Stimulated activated CD4-positive, alpha-beta T cell treated with anti-CD3 and anti-CD28 coated beads, Interleukin-12 subunit alpha, Interleukin-12 subunit beta, amount 100 ng/mL, for 4 hours (primary cell): ENCODE data around the gene GAS5.
"Not testable (repeated sequence)": the region's sequence is repeated elsewhere in the genome, so short reads cannot be mapped to it uniquely, and the experiment has no call there.

Experiments
- DNase-seq: peaks from one replicate; pipeline ENCODE4 v3.0.0-alpha.2; 2020

The GAS5 gene

DNA sequence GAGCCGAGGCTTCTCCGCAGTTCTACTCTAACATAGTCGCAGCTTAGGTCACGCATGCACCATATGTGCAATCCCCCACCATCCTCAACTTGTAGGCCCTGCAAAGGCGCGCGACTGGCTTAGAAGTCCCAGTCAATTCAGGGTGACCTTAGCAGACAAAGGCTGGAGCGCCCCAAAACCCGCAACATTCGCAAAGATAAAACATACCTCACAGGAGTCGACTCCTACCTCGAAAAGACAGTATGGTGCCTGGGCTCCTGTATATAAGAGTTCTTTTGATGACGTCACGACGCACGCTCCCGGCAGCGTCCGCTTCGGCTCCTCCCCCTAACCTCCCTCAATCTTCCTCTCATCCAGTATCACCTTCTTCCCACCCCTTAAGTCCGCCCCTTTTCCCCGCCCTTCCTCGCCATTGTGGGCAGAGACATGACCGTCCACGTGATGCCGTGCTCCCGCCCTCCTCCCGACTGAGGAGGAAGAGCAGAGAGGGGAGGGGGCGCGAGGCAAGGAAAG is at the start of gene GAS5:
GAS5 (minus strand) TSS at position 237 of the 513 bp plus-strand sequence.
- DNase-seq = peak; percentile 99

DNA sequence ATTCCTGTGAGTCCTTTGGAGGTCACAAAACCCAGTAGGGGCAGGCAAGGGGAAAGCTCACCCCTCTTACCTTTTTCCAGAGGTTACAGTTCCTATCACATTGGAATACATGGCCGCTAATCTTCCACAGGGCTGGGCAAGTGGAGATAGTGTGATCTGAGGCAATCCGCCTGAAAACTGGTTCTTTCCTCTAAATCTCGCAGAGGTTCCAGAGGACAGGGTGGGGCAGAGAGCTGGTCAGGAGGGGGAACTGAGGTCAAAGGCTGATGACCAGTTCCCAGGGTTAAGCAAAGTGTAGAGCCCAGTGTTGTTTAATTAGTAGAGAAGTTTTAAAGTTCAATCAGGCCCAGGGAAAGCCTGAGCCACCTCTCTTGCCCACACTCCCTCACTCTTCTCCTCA is 49.4 kb upstream of the GAS5 start, which contains the start of gene SERPINC1:
SERPINC1 (minus strand) TSS at position 179 of the 400 bp plus-strand sequence; CDS start at position 111, 68 bp downstream.
- no peak for DNase-seq

DNA sequence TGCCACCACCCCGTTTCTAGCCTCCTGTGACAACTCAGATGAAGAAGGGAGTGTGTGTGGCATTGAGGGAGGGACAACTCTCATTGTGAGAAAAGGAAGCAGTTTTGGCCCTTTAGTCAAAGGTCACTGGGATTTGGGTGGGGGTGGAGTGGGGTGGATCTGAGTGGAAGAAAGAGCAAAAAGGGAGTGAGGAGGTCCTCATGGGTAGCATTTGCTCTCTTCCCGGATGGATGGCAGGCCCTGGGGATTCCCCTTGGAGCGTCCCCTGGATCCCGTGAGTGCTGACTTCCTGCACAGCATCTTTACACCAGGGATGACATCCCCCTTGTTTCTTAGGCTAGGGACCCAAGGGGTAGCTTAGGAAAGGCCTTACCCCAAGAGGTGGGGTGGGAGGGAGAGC is 48.9 kb upstream of the GAS5 start:
- DNase-seq = no peak

DNA sequence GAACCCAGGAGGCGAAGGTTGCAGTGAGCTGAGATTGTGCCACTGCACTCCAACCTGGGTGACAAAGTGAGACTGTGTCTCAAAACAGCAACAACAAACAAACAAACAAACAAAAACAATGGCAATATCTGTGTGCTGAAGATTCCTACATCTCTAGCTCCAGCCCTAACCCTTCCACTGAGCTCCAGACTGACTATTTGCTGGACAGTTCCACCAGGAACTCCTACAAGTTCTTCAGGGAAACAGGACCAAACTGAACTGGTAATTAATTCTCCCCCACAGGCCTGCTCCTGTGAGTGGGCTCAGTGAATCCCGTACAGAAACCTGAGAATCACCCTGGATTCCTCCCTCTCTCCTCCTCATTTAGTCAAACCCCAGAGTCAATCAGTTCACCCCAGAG is 47.8 kb upstream of the GAS5 start:
- no peak for DNase-seq

DNA sequence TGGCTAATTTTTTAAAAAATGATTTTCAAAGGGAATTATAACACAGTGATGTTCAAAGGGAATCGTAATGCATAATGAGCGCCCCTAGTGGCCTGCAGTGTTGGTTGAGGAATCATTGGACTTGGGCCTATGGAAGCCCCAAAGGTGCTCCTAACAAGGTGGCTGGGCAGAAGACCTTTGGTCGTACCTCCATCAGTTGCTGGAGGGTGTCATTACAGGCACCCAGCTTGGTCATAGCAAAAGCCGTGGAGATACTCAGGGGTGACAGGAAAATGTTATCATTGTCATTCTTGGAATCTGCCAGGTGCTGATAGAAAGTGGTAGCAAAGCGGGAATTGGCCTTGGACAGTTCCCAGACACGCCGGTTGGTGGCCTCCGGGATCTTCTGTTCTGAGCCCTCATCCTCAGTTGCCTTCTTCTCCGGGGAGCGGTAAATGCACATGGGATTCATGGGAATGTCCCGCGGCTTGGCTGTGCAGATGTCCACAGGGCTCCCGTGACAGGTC is 46.6 kb upstream of the GAS5 start:
- DNase-seq = no peak

DNA sequence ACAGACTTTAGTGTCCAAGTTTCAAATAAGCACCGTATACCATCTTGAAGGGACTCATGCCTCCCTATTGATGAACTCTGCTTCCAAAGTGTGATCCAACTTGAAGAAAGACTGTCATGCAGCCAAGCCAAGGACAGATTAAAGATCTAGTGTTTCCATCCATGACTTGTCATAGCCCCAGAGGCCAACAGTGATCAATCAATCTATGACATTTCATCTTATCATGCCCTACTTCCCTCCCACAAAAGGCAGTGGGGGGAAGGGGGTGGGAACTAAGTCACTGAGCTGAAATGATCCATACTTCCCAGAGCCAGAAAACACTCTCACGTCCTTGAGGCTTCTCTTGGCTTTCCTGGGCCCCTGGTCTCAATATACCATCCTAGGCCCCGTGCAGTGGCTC is 45.3 kb upstream of the GAS5 start:
- DNase-seq = no peak

DNA sequence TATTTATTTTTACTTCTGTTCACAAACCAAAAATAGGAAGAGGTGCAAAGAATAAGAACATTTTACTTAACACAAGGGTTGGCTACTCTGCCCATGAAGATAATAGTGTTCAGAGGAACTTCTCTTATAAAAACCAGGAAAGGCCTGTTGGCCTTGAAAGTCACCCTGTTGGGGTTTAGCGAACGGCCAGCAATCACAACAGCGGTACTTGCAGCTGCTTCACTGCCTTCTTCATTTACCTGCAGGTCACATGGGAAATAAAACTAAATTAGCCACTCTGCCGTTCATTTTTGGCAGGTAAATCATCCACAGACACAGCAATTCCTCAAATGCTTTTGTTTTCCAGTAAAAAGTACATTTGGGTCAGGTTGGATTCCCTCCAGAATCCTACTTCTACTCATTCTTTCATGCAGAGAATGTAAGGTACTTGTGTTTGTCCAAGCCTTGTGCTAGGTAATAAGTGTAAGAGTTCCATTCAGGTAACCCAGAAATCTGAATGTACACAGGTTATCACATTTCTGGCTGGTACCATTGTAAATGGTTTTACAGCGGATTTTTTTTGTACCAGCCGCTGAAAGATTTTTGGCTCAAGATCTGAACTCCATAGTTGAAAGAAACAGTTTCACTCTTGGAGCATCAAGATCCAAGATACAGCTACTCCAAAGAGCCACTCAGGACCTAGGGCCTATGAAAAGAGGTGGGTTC is 36.2 kb upstream of the GAS5 start:
- DNase-seq = no peak

DNA sequence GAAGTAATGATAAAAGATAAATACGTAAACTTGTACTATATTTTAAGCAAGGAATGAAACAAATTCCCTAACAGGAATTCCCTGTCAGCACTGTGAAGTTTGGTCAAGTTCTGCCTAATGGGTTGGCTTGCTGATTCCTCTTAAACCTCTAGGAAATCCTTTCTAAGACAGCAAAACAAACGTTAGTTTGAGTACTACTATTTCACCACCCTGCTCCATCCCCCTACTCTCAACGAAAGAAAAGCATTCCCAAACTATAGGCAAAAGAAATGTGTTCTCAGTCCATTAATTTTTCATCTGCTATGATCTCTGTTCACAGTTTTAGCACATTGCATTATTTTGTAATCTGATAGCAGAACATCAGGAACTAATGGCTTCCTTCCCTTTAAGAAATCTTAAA is 33.2 kb upstream of the GAS5 start:
- no peak for DNase-seq

DNA sequence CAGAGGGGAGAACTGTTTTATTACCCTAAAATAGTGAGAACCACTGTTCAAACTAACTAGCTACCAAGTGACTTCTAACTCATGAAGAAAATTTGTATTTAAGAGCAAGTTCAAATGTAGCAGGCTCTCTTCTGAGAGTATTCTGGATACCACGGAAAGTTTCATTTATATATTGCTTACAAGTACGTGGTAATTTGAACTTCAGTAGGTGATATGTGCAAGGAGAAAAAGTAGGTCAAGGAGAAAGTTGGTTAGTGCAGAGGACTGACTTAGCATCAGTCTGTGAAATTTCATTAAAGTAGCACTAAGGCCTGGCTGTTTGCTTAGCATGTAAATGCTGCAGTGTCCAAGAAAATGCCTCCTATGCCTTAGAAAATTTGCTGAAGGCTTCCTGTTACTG is 32.6 kb upstream of the GAS5 start:
- DNase-seq = no peak

DNA sequence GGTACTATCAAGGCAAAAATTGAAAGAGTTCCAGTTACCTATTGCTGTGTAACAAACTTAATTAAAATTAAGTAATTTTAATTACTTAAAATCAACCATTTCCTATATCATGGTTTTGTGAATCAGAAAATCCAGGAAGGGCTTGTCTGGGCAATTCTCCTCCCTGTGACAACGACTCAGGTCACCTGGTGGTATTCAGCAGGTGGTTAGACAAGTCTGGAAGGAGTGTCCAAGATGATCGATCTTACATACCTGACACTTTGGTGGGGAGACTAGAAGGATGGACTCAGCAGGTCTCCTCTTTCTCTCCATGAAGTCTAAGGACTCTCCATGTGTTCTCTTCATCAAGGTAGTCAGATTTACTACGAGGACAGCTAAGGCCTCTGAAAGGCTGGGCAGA is 26.4 kb upstream of the GAS5 start:
- DNase-seq = no peak

DNA sequence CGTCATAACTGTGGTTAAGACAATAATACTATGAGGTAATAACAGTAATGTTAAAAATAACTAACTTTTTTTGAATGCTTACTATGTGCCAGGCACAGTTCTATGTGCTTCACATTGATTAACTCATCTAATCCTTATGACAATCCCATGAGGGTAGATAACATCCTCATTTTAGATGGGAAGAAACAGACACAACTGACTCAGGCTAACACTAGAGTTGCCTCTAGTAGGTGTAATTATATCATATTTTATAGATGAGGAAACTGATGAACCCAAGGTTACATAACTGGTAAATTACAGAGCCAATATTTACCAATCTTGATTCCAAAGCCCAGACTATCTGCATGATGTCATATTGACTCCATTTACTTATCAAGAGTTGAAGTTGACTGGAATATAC is 25.8 kb upstream of the GAS5 start:
- no peak for DNase-seq

DNA sequence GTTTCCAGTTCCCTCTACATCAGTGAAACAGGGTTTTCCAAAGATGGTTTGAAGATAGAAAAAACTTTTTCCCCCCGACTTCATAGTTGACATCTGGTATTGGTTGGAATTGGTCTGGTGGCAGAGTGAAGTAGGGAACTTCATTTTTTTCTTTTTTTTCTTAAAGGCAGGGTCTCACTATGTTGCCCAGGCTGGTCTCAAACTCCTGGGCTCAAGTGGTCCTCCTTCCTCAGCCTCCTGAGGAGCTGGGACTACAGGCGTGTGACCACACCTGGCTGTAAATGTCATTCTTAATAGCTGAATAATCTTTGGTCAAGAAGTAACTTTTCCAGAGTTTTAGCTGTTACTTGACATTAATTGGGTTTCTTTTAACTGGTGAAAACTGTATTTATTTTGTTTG is 22.1 kb upstream of the GAS5 start:
- DNase-seq = no peak

DNA sequence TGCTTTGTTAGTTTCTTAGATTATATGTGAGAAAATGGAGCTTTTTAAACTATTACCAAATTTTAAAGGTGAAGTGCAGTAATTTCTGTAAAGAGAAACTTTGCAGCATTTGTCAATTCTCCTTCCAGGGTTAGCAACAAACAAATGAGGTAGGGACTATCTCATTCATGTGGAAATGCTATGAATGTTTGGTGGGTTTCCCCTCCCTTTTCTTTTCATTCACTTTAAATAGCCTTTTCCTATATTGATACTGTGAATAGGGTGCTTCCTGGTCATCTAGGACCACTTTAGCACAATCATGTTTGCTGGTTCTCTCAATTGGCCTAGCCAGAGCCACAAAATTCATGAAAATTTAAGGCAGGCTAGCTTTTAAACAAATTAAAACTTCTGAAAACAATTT is 21.0 kb upstream of the GAS5 start:
- DNase-seq = no peak

DNA sequence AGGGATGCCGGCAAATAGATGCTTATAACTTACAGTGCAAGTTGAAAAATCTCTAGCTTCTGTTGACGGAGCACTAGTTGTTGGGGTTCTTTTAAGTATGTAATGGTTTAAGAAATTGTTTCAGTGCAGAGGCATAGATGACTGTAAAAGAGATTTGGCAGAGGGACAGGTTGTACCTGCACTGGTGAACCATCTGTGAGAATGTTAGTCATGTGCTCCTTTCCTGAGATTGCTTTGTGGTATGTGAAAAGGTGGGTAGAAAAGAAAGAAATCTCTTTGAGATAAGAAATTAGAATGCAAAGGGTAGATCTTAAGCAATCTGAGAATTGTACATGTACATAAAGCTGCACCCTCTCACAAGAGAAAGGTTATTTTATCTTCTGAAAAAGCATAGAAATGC is 19.8 kb upstream of the GAS5 start:
- no peak for DNase-seq

DNA sequence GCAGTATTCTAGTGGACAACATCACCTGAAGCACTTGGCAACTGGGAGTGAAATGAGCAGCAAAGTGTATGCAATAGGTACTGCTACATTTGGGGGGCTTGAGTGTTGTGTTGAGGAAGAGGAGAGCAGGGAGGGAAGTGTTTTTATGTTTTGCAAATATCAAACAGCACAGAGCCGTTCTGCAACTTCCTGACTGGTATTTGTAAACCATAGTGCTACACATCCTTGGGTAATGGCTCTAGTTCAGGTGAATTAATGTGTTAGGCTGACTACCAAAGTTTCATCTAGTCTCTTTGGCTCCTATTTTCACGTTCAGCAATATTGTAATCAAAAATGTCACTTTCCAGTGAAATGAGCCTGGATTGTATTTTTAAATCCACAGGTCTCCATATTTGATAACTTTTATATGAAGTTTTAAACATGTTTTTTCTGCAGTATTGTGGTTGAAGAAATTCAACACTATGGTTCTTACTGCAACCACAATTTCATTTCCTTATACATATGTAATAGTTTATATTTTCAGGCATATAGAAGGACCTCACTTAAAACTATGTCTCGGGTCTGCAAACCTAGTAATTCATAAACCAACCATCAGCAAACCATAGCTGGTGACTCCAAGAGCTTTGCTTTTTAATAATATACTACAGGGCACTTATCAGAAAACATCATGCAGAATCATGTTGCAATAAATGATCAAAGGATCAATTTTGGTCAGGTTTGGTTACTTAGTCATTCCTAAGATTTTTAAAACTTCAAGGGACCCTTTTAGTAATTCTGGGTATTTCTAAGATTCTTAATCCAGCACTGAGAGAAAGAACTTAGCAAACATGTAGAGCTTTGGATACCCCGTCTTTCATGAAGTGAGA is 19.2 kb upstream of the GAS5 start:
- DNase-seq = no peak

DNA sequence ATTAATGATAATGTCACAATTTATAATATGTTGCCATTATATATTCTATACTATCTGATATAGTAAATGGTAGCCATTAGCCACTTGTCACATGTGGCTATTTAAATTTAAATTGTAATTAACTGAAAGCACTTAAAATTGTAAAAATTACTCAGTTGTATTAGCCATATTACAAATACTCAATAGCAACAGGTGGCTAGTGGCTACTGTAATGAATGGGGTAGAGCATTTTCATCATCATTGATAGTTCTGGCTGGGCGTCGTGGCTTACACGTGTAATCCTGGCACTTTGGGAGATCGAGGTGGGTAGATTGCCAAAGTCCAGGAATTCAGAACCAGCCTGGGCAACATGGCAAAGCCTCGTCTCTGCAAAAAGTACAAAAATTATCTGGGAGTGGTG is 16.9 kb upstream of the GAS5 start:
- DNase-seq = no peak

DNA sequence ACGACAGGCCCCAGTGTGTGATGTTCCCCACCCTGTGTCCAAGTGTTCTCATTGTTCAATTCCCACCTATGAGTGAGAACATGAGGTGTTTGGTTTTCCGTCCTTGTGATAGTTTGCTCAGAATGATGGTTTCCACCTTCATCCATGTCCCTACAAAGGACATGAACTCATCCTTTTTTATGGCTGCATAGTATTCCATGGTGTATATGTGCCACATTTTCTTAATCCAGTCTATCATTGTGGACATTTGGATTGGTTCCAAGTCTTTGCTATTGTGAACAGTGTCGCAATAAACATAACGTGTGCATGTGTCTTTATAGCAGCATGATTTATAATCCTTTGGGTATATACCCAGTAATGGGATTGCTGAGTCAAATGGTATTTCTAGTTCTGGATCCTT is 13.3 kb upstream of the GAS5 start:
- DNase-seq = not testable (repeated sequence)

DNA sequence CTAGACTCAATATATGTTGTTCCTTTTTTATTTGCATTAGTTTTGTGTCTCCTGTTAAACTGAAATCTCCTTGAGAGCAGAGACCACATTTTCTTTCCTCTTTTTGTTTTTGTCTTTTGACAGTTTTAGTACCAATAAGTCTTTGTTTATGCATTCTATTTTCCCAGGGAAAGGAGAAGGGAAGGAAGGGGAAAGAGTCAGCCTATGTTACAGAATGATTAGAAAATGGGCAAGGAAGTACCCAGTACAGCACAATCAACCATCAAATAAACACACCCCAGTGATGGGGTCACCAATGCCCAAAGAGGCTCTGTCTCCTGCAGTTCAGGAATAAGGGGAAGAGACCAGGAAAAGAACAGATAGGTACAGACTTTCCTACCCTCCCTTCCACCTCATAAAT is 10.5 kb upstream of the GAS5 start:
- no peak for DNase-seq

DNA sequence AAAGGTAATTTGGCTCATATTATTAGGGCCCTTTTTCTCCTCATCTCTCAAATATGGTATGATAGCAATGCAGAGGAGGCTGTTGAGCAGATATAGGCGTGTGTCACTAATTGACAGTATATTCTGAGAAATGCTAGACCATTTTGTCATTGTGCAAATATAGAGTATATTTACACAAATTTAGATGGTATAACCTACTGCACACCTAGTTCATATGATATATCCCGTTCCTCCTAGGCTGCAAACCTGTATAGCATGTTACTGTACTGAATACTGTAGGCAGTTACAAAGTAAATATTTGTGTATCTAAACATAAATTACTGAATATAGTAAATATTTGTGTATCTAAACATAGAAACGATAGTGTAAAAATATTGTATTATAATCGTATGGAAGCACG is 8.9 kb upstream of the GAS5 start:
- DNase-seq = no peak

DNA sequence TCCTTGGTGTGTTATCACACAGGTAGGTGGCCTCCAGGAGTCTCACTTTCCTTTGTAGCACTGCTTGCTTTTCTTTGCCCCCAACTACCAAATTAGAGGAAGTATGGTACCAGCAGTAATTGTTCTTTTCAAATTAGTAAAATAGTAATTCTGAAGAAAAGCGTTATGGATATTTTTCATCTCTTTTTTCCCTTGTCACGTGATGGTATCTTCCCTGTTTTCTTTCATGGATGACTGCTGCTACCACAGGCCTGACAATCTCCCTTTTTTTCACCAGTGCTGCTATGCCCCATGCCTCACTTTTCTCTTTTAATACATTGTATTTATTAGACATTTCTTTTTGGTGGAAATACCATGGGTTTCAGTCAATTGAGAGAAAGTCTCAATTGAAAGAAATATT is 3.7 kb upstream of the GAS5 start:
- no peak for DNase-seq

DNA sequence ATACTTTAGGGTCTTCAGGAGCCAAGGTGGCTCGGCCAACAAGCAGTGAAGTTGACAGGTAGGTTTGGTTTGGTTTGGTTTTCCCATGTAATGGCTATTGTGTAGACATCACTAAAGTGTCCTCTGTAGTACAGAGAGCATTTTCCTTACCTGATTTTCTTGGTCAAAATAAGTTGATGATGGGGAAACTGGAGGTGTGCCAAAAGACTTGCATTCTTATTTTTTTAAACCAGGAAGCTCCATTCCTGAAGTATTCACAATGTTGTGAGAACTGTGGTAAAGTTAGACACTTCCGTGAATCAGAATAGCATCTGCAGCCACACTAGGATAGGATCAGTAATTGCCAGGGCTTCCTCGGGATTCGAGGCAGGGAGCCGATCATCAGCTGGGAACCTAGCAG is 3.3 kb upstream of the GAS5 start:
- DNase-seq = no peak

DNA sequence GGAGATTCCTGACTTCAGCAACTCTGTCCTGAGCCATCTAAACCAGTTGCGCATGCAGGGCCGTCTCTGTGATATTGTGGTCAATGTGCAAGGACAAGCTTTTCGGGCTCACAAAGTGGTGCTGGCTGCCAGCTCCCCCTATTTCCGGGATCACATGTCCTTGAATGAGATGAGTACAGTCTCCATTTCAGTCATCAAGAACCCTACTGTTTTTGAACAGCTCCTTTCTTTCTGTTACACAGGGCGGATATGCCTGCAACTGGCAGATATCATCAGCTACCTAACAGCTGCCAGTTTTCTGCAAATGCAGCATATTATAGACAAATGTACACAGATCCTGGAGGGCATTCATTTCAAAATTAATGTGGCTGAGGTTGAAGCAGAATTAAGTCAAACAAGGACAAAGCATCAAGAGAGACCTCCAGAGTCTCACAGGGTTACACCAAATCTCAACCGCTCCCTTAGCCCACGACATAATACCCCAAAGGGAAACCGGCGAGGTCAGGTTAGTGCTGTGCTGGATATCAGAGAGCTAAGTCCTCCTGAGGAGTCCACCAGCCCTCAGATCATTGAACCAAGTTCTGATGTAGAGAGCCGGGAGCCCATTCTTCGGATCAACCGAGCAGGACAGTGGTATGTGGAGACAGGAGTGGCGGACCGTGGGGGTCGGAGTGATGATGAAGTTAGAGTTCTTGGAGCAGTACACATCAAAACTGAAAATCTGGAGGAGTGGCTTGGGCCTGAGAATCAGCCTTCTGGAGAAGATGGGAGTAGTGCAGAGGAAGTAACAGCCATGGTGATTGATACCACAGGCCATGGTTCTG is 2.7 kb upstream of the GAS5 start:
- DNase-seq = no peak

DNA sequence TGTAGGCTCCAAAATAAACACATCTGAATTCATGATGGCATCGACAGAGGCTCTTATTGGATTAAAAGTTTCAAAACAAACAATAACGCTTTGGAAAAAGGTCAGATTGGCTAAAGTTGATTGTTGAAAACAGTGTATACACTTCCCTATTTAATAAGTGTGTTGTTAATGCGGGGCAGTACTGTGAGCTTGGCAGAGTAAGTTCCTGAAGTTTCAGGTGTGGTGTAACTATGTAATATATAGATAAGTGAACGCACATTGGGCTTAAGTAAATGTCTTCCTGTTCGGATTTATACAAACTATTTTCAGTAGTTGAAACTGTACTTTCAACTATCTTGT is 1.2 kb upstream of the GAS5 start:
- DNase-seq = no peak
